VCaP (cell line): ENCODE results near the gene C15orf40.
A peak's percentile ranks its signal among the peaks of the same experiment; 100 is the strongest.

Experiments
- H3K27ac ChIP-seq: fragments of 450-650 bp; 2 replicates; pipeline ENCODE4 v1.5.1; 2017
- TF ChIP-seq, protein P1 (sequence below): fragments of 450-650 bp; conservative IDR thresholded peaks from 2 replicates; pipeline ENCODE4 v1.5.1; 2017; ENCODE audit warnings: mild to moderate bottlenecking, moderate library complexity

C15orf40 gene

DNA sequence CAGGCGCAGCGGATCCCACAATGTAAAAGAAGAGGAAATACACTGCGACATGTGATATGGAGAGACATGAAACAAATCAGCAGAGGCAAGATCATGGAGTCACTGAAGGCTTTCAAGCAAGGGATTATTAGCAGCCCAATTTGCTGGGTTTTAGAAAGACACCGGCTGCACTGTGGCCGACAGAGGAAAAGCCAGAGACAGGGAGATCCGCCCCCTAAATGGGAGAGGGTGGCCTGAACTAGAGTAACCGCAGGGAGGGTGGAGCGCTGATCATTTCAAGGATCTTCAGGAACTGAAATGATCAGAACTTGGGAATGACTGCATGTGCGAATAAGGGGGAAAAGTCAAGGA lies 612 bp upstream of the C15orf40 start:
- peak overlapping the region; percentile 84 for H3K27ac ChIP-seq
- TF ChIP-seq, protein P1, sequence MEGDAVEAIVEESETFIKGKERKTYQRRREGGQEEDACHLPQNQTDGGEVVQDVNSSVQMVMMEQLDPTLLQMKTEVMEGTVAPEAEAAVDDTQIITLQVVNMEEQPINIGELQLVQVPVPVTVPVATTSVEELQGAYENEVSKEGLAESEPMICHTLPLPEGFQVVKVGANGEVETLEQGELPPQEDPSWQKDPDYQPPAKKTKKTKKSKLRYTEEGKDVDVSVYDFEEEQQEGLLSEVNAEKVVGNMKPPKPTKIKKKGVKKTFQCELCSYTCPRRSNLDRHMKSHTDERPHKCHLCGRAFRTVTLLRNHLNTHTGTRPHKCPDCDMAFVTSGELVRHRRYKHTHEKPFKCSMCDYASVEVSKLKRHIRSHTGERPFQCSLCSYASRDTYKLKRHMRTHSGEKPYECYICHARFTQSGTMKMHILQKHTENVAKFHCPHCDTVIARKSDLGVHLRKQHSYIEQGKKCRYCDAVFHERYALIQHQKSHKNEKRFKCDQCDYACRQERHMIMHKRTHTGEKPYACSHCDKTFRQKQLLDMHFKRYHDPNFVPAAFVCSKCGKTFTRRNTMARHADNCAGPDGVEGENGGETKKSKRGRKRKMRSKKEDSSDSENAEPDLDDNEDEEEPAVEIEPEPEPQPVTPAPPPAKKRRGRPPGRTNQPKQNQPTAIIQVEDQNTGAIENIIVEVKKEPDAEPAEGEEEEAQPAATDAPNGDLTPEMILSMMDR = no peak

DNA sequence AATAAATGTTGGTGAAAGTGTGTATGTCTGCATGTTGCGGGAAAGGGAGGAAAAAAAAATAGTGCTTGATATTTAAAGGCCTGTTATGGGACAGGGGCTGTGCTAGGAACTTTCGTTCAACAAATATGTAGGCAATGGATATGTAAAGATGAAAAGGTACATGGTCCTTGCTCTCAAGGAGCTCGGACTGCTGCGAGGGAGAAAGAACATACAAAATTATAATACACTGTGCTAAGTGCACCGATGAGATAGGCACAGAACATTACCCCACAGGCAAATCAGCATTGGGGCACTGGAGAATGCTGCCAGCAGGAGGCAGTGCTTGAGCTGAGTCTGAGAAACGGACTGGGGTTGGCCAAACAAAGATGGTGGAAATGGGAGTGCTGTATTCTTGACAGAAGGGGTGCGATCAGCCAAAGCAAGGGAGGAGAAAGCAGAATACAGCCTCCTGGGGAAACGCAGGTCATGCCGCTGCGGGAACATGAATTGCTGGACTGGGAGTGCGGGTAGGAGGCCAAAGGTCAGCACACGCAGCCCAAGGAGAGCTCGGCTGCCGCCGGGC lies 649 bp downstream of the C15orf40 start:
- TF ChIP-seq, protein P1 = peak; percentile 79
- H3K27ac ChIP-seq = peak overlapping the region; percentile 84

DNA sequence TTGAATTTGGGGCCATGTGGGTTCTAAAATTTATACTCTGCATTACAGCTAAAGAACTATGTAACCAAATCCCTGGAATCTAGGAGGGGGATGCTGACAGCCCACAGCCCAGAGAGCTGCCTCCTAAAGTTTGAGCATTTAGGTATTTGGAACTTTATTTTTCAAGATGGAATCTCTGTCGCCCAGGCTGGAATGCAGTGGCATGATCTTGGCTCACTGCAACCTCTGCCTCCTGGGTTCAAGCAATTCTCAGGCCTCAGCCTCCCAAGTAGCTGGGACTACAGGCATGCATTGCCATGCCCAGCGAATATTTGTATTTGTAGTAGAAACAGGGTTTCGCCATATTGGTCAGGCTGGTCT lies 10.8 kb downstream of the C15orf40 start:
- peak overlapping the region; percentile 81 for H3K27ac ChIP-seq

DNA sequence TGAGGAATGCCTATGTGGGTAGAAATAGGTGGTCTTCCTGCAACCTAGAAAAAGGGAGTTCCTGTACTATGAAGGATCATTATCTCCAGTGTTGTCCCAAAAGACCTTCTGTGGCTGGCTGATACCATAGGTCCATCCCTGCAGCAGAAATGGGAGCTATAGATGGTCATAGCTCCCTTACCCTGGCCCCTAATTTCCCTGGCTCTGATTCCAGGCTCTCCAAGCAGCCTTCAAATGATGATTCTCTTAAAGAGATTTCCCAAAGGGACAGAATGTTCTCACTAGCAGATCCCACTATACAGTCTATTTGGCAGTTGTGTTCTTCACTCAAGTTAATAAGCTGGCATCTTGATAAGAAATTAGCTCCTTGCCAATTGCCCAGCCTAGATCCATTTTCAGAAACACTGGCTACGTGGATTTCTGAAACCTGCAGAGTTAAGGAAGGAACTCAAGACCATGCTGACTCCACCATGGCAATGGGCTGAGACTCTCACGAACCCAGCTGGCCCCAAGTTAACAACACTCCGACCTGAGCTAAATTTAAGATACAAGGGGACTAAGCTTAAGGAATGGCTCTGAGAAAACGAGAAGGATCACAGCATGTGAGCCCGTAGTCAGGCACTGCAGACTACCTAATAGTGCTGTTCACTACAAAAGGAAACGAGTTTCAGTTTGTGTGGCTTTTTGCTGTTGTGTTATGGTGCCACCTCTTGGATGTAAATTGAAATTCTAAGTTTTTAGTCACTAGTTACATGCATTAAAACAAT lies 11.4 kb downstream of the C15orf40 start:
- TF ChIP-seq, protein P1 = peak; percentile 93
- H3K27ac ChIP-seq = peak overlapping the region; percentile 81

DNA sequence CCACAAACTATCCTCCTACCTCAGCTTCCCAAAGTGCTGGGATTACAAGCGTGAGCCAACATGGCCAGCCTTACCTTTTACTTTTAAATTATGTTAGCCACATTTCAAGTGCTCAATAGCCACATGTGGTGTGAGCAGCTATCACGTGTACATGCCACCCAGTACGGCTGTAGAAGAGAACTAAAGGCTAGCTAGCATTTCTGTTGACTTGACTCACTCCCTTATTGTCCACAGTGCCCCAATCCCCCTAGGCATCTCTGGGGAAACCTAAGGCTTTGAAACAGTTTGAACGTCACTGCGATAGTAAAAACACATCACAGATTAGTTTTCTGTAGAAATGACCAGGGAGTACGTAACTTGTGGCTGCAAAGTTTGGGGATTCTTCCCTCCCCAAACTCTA lies 12.0 kb downstream of the C15orf40 start:
- TF ChIP-seq, protein P1 = no peak
- H3K27ac ChIP-seq = peak overlapping the region; percentile 81

DNA sequence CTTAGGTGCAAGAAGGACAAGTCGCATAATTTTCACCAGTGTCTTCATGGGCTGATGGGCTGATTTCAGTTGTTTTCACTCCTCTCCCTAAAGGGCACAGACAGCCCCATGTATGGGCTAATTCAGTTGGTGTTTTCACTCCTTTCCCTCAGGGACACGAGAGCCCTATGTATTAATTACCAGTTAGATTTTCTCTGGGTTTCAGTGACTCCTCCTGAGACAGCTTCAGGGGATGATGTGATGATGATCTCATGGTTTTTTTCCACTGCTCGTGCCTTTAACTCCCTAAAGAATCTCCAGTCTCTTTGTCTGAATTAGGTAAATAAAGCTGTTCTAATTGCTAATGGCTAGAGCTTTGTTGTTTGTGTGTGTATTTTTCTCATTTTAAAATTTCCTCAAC lies 15.5 kb downstream of the C15orf40 start:
- TF ChIP-seq, protein P1 = no peak
- H3K27ac ChIP-seq = no peak overlapping the region

DNA sequence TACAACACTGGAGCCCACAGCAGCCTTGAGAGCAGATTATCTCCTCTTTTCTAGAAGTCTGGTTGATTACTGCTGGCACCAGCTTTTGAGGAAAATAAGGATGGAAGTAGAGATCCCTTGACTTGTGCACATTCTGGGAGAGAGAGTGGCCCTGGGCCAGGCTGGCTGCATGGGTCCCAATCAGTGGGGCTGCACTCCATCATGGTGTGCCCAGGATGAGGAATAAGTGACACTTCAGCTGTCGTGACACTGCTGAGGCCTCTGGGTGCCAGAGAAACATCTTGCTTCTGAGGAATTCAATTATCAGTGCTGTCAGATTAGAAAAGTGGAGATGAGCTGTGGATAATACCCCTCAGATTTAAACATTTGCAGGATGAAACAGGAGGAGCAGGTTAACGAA lies 16.4 kb downstream of the C15orf40 start:
- no peak overlapping the region for H3K27ac ChIP-seq
- TF ChIP-seq, protein P1 = no peak

DNA sequence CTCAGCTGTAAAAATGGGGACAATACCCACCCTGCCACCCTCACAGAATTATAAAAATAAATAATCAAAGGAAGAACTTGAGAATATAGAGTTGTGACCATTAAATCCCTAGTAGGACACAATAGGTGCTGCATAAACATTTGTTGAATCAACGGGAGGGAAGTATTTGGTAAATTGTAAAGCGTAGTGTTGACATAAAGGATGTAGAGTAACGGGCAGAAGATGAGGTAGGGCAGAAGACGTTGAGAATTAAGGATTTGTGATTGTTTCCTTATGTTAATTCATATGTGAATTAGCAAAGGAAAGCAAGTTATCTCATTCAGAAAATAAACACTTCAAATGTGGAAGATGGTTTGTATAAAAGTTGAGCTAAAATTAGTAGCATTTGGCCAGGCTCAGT lies 18.3 kb downstream of the C15orf40 start:
- H3K27ac ChIP-seq = no peak overlapping the region
- TF ChIP-seq, protein P1 = no peak
